LNCaP clone FGC (cell line): ENCODE measurements around the gene PAQR7.

Source experiments
- DNase-seq: peaks from one replicate; pipeline ENCODE4 v3.0.0-alpha.2; 2011; ENCODE audit warnings: low read depth
- H3K4me3 ChIP-seq: 2 replicates; pipeline ENCODE4 v1.5.1; 2011; ENCODE audit warnings: mild to moderate bottlenecking, low read depth, low read length, control low read depth
- CTCF ChIP-seq: IDR thresholded peaks from 2 replicates; pipeline ENCODE4 v1.5.1; 2012; ENCODE audit warnings: mild to moderate bottlenecking; ENCODE audit not compliant: control insufficient read depth, insufficient read depth; ENCODE audit errors: extremely low read depth

Gene PAQR7

GRCh38 chr1:25875154-25875855, at the start of gene PAQR7:
PAQR7 (minus strand) TSS chr1:25875708; CDS start chr1:25863839, 11,869 bp downstream.
- TF ChIP-seq CTCF, result no peak
- no peak for DNase-seq
- H3K4me3 ChIP-seq, result no peak within 1 kb of the TSS

- DNase-seq, result no peak
- no peak for TF ChIP-seq CTCF
- H3K4me3 ChIP-seq, result no peak overlapping the region
These were observed 48.9 kb upstream of the PAQR7 start for GRCh38 chr1:25924454-25924853.

GRCh38 chr1:25922971-25923552, 47.6 kb upstream of the PAQR7 start:
- DNase-seq, result no peak
- no peak for TF ChIP-seq CTCF
- H3K4me3 ChIP-seq, result no peak overlapping the region

GRCh38 chr1:25922056-25922970, 46.8 kb upstream of the PAQR7 start:
- H3K4me3 ChIP-seq, result no peak overlapping the region
- DNase-seq, result no peak
- TF ChIP-seq CTCF, result no peak

GRCh38 chr1:25918615-25919014, 43.1 kb upstream of the PAQR7 start:
- TF ChIP-seq CTCF, result no peak
- H3K4me3 ChIP-seq, result no peak overlapping the region
- no peak for DNase-seq

GRCh38 chr1:25917996-25918395, 42.5 kb upstream of the PAQR7 start:
- no peak for DNase-seq
- no peak for TF ChIP-seq CTCF
- H3K4me3 ChIP-seq, result no peak overlapping the region
